Stimulated activated CD8-positive, alpha-beta memory T cell treated with anti-CD3 and anti-CD28 coated beads, Interleukin-4, amount 100 ng/mL, for 4 hours (primary cell): ENCODE data around the gene IFNAR1.
"Not testable (repeated sequence)": the region's sequence is repeated elsewhere in the genome, so short reads cannot be mapped to it uniquely, and the experiment has no call there.

Experiments used
- DNase-seq, 2 donors: peaks; one replicate each; pipeline ENCODE4 v3.0.0-alpha.2; 2020; ENCODE audit warnings: low read depth in 2 of 2, low spot score in 1 of 2

IFNAR1 gene

DNA sequence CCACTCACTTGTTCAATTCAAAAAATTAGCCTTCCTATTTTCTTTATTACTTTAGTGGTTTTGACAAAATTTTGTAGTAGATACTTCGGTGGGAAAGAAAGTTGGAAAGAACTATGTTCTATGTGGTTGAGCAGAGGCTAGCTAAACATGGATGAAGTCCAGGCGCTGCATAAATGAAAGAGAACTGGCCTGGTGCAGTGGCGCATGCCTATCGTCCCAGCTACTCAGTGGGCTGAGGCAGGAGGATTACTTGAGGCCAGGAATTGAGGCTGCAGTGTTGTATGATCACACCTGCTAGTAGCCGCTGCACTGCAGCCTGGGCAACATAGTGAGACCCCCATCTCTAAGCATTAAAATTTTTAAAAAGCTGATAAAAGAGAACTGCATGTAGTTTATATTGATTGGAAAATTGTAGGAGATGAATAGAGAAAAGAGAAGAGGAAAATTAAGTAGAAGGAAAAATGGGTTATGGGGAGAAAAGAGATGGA, 21.0 kb downstream of the IFNAR1 start:
- DNase-seq, result no peak

DNA sequence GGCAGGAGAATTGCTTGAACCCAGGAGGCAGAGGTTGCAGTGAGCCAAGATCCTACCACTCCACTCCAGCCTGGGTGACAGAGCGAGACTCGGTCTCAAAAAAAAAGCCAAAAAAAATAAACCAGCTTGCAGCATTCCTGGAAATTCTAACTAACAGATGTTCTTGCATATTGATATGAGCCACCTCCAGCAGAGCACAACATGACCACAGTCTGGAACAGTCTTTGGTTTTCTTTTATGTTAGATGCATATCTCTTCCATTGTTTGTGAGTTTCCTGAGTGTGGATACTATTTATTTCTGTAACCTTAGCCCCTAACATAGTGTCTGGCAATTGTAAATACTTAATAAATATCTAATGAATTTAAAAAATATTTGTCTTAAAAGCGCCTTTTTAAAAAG, 23.9 kb downstream of the IFNAR1 start:
- no peak for DNase-seq

DNA sequence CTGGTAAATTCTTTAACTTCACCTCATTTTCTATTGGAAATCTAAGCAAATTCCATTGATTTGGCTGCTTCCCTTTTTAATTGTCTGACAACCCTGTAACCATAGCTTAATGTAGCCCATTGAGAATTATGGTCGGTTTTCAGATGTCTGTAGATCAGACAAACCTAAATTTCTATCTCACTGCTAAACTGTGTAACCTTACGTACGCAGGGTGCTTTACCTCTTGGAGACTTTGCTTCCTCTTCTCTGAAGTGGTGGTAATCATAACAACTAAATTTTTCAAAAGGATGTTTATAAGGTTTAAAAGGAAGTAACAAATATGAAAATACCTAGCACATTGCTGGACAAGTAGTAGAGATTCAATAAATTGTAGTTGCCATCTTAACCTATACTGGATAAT, 25.9 kb downstream of the IFNAR1 start:
- no peak for DNase-seq

DNA sequence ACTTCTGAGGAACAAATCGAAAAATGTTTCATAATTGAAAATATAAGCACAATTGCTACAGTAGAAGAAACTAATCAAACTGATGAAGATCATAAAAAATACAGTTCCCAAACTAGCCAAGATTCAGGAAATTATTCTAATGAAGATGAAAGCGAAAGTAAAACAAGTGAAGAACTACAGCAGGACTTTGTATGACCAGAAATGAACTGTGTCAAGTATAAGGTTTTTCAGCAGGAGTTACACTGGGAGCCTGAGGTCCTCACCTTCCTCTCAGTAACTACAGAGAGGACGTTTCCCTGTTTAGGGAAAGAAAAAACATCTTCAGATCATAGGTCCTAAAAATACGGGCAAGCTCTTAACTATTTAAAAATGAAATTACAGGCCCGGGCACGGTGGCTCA, 30.6 kb downstream of the IFNAR1 start:
- DNase-seq, result no peak

DNA sequence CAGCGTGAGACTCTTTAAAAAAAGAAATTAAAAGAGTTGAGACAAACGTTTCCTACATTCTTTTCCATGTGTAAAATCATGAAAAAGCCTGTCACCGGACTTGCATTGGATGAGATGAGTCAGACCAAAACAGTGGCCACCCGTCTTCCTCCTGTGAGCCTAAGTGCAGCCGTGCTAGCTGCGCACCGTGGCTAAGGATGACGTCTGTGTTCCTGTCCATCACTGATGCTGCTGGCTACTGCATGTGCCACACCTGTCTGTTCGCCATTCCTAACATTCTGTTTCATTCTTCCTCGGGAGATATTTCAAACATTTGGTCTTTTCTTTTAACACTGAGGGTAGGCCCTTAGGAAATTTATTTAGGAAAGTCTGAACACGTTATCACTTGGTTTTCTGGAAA, 31.2 kb downstream of the IFNAR1 start:
- no peak for DNase-seq

DNA sequence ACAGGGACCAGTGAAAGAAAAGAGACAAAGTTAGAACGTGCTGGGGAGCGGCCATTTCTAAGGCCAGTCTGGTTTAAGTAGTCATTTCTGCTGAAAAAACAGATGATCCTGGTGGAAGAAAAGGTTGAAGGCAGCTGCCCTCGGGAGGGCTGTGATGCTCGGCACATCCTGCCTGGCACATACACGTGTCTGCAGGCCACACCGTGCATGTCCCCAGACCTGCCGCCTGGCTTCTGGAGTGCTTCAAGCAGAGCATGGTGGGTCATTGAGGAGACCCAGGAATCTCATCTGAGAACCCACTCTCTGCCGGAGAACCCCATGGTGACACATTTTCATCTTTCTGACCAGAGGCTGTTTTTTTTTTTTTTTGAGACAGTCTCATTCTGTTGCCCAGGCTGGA, 32.4 kb downstream of the IFNAR1 start:
- DNase-seq, result no peak

DNA sequence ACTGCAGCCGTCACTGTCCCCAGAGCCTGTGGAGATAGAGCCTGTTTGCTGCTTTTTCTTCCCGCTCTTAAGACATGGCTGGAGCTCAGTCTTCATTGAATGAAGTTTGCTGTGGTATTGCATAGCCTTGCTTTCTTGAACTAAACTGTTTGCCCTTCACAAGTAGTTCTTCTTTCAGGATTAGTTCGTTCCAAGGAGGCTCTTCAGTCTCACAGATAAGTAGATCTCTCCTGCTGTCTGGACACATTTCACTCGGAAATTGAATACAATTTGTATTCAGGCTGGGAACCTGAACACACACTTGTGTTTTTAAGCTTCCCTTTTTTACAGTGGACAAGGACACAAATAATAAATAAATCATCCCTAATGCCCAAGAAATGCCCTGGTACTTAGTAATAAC, 34.7 kb downstream of the IFNAR1 start:
- no peak for DNase-seq

DNA sequence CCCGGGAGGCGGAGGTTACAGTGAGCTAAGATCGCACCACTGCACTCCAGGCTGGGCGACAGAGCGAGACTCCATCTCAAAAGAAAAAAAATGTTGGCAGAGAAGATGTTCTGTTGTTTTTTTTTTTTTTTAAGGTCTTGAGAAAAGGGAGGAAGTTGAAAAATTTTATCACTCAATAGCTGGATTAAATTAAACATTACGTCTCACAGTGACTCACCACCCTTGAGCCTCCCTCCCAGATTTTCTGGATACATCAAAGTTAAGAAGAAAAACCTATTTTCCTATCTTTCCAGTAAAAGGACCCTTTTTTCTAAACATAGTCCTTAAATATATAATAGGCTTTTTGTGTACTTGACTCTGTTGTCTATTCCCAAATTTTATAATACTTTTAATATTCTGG, 35.5 kb downstream of the IFNAR1 start:
- no peak for DNase-seq

DNA sequence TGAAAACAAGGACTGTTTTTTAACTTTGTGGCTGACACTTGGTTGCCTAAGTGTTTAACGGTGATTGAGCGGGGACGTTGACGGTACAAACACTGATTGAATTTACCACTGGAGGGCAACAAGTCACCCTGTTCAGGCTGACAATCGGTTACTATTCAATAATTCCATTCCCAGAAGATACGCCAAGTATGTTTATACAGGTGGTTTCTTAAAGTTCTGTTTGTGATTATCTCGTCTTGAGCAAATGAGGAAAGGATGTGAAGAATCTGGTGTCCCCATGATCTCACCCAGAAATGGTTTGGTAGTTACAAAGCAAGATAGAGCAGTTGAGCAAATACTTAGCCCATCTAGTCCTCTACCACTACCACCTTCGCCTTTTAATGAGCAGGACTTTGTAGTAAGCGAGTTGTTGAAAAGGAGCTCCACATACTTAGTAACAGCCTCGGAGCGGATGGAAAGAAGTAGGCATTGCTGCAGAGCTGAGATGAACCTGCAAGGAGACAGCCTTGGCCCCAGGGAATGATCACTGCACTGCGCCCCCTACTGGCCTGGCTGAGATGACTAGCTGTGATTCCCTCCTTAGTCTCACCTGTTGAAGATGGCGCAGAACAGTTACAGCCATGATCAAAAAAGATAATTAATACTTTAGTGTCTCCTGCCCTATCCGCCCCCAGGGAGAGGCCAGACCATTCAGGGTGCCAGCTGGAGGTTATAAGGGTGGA, 36.3 kb downstream of the IFNAR1 start:
- peak; percentile 67 to 86 for DNase-seq

DNA sequence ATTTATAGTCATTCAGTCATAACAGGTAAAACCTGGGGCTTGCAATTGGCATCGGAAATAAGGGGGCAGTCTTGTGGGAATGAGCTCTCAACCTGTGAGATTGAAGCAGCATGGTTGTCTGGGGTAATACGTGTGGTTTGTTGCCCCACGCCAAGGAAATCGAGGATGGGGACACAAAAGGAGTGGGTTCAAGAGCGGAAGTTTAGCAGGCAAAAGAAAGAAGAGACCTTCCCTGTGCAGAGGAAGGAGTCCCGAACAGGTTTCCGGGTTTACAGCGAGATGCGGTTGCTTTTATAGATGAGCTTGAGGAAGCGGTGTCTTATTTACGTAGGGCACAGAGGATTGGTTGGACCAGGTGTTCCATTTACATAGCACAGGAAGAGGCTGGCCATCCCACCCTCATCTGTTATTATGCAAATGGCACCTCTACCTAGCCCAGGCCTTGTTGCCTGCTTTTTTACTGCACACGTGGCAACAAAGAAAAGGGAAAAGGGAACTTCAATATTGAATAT, 37.3 kb downstream of the IFNAR1 start:
- DNase-seq, result no peak

DNA sequence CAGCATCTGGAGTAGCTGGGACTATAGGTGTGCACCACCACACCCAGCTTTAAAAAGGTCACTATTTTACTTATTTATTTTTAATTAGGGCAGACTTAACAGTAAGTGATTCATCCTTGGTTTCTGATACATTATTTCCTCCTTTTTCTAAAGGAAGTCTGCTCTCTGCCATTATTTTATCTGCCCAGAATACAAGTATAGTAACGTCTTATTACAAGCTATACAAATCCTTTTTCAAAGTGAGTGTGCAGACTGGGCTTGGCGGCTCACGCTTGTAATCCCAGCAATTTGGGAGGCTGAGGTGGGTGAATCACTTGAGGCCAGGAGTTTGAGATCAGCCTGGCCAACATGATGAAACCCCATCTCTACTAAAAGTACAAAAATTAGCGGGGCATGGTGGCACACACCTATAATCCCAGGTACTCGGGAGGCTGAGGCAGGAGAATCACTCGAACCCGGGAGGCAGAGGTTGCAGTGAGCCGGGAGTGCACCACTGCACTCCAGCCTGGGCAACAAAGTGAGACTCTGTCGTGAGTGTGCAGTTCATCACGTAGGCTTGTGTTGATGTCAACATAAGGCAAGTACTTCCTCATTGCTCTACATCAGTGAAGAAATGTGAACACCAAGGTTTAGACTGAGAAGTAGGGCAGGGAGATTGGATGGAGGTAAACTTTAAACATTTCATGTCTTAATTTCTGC, 39.3 kb downstream of the IFNAR1 start:
- not testable (repeated sequence) for DNase-seq

DNA sequence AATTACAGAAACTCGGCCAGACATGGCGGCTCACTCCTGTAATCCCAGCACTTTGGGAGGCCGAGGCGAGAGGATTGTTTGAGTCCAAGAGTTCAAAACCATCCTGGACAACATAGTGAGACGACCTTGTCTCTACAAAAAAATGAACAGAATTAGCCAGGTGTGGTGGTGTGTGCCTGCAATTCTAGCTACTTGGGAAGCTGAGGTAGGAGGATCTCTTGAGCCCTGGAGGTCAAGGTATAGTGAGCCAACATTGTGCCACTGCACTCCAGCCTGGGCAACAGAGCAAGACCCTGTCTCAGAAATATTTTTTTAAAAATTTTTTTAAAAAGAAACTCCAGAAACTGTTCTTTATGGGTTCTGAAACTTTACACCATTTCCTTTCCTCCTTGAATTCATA, 40.1 kb downstream of the IFNAR1 start:
- DNase-seq, result no peak

DNA sequence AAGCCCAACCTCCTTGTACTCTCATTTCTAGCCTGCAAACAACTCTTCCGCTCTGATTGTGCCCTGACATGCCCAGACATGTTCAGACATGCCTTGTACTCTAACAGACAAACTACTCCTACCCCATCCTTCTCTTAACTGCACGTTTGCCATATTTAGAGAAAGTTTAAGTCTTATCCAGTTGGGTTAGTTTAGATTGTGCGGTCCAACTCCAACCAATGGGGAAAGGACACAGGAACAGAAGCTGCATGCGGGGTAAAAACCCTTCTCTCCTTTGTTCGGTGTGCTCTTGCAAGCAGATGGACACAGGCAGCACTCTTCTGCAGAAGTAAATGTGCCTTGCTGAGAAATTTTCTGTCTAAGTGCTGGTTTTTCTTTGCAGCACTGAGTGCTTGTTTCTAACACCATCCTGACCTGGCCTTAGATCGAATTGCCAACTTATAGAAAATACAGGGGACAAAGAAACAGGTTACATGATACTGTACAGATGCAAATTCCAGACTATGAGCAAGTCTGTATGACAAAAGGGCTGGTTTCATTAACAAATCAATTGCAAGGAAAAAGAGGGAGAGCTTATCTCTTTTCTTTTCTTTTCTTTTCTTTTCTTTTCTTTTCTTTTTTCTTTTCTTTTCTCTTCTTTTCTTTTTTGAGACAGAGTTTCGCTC, 42.7 kb downstream of the IFNAR1 start:
- DNase-seq, result no peak

DNA sequence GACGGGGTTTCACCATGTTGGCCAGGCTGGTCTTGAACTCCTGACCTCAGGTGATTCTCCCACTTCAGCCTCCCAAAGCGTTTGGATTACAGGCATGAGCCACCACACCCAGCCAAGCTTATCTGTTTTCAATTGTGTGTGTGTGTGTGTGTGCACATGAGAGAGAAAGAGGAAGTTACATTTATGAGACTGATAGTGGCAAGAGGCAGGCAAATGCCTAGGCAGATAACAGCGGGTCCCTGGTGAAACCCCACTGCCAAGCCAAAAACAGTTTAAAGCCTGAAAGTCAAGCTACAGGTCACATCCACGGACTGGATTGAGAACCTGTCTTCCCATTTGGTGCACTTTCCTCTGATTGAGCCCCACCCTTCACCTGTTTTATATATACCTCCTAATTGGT, 43.4 kb downstream of the IFNAR1 start:
- no peak for DNase-seq

DNA sequence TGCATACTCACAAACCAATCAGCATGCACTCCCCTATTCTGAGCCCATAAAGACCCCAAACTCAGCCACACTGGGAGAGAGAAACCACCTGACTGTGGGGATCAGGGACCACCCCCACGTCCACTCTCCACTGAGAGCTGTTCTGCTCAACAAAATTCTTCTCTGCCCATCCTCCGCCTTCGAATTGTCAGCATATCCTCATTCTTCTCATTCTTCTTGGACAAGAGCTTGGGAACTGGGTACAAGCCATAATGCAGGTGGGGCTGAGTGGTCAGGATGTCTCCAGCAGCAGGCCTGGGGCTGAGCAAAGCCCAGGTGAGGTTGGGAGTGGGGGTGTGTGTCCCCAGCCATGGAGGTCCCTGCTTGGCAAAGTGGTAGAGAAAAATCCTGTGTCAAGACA, 43.8 kb downstream of the IFNAR1 start:
- DNase-seq, result no peak

DNA sequence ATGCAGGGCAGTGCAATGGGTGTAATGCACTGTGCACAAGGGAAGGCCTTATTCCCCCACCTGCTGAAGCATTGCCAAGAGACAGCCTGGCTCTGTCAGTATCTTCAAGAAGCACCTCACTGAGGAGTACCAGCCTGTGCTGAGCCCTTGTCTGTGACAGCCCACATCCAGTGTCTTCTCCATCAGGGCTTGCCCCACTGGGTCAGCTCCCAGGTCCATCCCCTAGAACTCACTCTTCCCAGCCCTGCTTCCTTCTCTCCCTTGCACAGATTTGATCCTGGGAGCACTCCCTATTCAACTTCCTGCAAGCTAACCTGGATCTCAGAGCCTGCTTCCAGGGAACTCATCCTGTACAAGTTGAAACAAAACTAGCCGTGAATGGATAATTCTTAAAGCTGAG, 44.8 kb downstream of the IFNAR1 start:
- no peak for DNase-seq

DNA sequence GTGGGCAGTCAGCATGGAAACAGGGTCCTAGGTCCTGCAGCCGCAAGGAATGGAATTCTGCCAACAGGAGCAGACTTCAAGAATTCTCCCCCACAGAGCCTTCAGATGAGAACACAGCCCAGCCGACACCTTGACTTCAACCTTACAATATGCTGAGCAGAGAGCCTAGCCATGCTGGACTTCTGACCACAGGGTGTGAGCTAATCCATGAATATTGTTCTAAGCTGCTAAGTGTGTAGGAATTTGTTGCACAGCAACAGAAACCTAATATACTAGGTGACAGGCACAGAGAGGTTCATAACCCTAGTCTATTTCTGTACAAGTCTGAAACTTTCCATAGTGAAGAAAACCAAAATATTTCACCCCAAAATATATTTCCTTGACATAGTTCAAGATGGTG, 45.5 kb downstream of the IFNAR1 start:
- DNase-seq, result no peak

DNA sequence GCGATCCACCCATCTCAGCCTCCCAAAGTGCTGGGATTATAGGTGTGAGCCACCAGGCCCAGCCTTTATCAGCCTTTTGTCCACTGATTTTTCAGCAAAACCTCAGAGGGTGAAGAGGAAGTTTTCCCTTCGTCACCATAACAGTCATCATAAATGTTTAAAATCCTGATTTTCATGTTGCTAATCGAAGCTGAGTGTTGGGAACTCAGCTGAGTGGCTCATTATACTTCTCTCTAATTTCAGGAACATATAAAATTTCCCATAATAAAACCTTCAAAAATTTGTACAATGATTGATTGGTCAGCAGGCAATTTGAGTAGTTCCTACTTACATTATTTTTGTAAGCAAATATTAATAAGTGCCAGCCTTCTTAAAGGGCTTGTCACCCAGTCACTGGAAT, 46.6 kb downstream of the IFNAR1 start:
- no peak for DNase-seq

DNA sequence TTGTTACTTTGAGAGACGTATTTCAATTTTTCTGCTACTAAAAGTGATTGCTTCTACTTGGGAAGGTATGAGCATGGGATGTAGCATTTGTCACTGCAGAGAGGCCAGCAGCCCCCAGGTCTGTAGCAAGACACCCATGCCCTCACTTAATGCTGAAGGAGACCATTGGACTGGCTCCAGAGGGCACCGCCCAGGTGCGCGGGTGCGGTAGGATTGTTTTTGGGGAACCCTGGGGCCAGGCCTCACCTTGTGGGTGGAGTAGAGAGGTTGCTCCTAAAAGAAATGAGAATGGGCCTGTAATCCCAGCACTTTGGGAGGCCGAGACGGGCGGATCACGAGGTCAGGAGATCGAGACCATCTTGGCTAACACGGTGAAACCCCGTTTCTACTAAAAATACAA, 47.8 kb downstream of the IFNAR1 start:
- DNase-seq, result no peak

DNA sequence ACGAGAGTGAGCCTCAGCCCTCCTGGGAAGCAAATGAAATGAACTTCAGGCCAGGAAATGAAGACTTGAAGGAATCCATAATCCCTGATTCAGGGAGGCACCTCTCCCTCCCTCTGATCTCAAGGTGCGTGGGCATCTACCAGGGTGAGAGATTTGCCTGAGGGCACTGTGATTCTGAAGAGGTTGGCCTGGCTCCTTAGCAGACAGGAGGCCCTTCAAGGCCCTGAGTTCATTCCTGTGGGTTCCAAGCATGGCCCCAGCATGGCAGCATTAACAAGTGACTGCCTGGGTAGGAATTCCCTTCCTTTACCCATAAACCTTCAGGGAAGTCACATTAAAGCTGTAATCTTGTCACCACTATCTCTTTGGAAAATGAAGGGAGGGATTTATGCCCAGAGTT, 48.7 kb downstream of the IFNAR1 start:
- no peak for DNase-seq

DNA sequence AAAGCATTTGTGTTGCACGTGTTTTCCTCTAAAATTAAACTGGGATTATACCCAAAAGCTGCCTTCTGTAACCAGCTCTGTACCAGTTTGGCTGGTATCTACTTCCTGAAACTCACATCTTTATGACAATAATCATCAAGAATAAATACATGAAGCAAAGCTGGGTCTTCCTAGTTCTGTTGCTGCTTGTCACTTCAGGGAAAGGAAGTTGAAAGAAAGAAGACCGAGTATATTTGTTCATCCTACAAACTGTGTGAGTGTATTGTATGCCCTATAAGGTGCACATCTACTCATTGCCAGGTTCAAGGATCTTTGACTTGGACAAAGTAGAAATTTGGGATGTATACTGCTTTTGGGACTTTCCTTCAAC, 49.3 kb downstream of the IFNAR1 start:
- no peak for DNase-seq

DNA sequence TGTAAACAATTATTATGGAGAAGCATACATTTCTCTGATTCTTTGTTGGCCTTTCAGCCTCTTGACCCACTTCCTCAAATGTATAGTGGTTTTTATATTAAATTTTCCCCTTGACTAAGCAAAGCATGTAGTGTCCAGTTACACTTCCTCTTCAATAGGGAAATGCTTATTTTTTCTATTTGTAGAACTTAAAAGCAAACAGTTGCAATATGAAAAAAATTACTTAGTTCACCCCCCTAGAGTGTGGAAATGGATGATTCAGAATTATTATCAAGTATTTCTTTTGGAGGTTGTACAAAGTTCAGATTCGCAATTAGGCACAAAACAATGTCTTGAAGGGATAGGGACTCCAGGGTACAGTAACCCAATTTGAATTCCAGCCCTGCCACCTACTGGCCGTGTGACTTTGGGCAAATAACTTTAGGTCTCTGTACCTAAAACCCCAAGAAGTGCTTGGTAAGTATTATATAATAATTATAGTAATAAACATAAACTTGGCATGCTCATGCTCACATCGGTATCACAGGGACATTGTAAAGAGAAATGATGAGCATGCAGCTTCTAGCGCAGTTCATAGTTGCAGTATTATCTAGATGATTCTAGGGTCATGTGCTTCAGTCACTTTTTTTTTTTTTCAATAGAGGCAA, 49.8 kb downstream of the IFNAR1 start:
- DNase-seq, result no peak
